Kidney (tissue), 14 donors: Measurements from ENCODE around the gene NRIP3. TPM values are rescaled to one million over a fixed set of nuclear protein-coding genes. Genes with fewer than 3 reads are reported as not detected.

Experiments used
- DNase-seq, 5 donors: peaks; one replicate each; pipeline ENCODE4 v3.0.0-alpha.2; 2013 to 2020
- FAIRE-seq: peaks from 2 replicates; lab custom pipeline; 2012; peaks lifted over from hg19 to GRCh38; lab: Jason Lieb, UNC
- H3K27ac ChIP-seq, 2 donors: one replicate each; pipeline ENCODE4 v1.7.0; 2013; ENCODE audit warnings: low read depth in 2 of 2, low read length in 2 of 2, inconsistent platforms in 1 of 2
- H3K27me3 ChIP-seq: one replicate; pipeline ENCODE4 v1.7.1; 2013; ENCODE audit warnings: low read length, inconsistent platforms; ENCODE audit not compliant: control insufficient read depth, insufficient read depth
- H3K36me3 ChIP-seq, 3 donors: one replicate each; pipeline versions ENCODE4 v1.7.0 to v1.7.1; 2013; ENCODE audit warnings: low read length in 3 of 3, control low read depth in 1 of 3, inconsistent platforms in 1 of 3; ENCODE audit not compliant: insufficient read depth in 3 of 3, control insufficient read depth in 2 of 3
- H3K4me1 ChIP-seq, 3 donors: one replicate each; pipeline versions ENCODE4 v1.7.0 to v1.7.1; 2013; ENCODE audit warnings: low read length in 3 of 3, inconsistent platforms in 1 of 3, low read depth in 1 of 3; ENCODE audit not compliant: control insufficient read depth in 2 of 3, insufficient read depth in 2 of 3
- H3K4me3 ChIP-seq, 3 donors: one replicate each; pipeline versions ENCODE4 v1.7.0 to v1.8.1; 2013; ENCODE audit warnings: low read length in 3 of 3, control low read depth in 1 of 3, inconsistent platforms in 1 of 3
- H3K9ac ChIP-seq, 3 donors: one replicate each; pipeline versions ENCODE4 v1.7.0 to v1.7.1; 2013; ENCODE audit warnings: low read length in 3 of 3, control low read depth in 1 of 3, inconsistent platforms in 1 of 3
- H3K9me3 ChIP-seq, 3 donors: one replicate each; pipeline versions ENCODE4 v1.7.0 to v1.7.1; 2013; ENCODE audit warnings: low read length in 3 of 3, control low read depth in 1 of 3, inconsistent platforms in 1 of 3; ENCODE audit not compliant: control insufficient read depth in 2 of 3, insufficient read depth in 1 of 3
- CTCF ChIP-seq: IDR thresholded peaks from 3 replicates; pipeline ENCODE4 v1.5.1; 2012; ENCODE audit warnings: mild to moderate bottlenecking, moderate library complexity, borderline replicate concordance; ENCODE audit not compliant: insufficient read depth; ENCODE audit errors: extremely low read depth
- intact Hi-C: fragments of 100-400 bp; cut with DNase I; formaldehyde crosslinking; loops from one replicate; pipeline ENCODE4 v1.11.1; 2022
- polyA plus RNA-seq: library from polyadenylated mRNA; stranded (reverse); fragments of 350-450 nt; fragmentation: Illumina TruSeq; extraction: RNeasy Lipid Tissue Mini Kit (QIAGEN cat#74804); gene quantifications from one replicate; pipeline ENCODE4 v1.2.3, GENCODE V29; 2014; ENCODE audit warnings: low read depth, low replicate concordance; ENCODE audit not compliant: insufficient read depth
- total RNA-seq: library from RNA; stranded (reverse); fragmentation: NEBNext Ultra II Directional; extraction: Animal tissue kit (Norgen Biotek cat#: 25700); gene quantifications from one replicate; pipeline ENCODE4 v1.2.1, GENCODE V29; 2021
- donor health status: control.
- donor health status: control.
- donor health status: control.
- donor health status: control.
- donor health status: control.
- donor health status: DM: yes; HTN: yes; CAD: no.
- donor health status: Normal renal cell carcinoma (clear cell type).

The NRIP3 gene
- total and polyA plus RNA-seq, 2 donors from 2014 or later, result 1.1 to 1.6 TPM

- Histone ChIP-seq H3K4me3 (no peak overlapping the region), H3K36me3 (no peaks in the 10 kb centered on the region), H3K27me3 (no peaks in the 10 kb centered on the region), H3K4me1 (no peaks in the 10 kb centered on the region), H3K9ac (no peak overlapping the region), H3K9me3 (no peaks in the 10 kb centered on the region), H3K27ac (no peak overlapping the region)
- FAIRE-seq (no peak), DNase-seq (no peak)
- intact Hi-C loops, result no loop called here
- TF ChIP-seq CTCF, result no peak
Observed at GRCh38 chr11:9038541-9038940, 34.7 kb upstream of the NRIP3 start.

DNA sequence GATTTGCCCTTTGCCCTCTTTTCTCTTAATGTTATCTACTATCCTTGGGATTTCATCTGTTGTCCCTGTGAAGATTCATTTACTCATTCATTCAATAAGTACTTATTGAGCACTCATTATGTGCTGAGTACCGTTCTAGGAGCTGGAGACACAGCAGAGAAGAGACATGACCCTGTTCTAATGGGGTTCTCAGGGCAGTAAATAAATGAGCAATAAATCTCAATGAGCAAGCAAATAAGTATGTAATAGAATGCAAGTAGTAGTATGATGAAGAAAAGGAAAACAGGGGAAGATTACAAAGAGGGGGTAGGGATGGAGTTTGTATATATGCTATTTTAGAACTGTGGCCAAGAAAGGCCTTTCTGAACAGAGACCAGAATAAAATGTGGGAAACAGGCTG, 34.2 kb upstream of the NRIP3 start:
- no peak overlapping the region for H3K4me3 ChIP-seq
- FAIRE-seq, result no peak
- no peak for DNase-seq
- intact Hi-C loops, result no loop called here
- H3K9ac ChIP-seq, result no peak overlapping the region
- H3K9me3 ChIP-seq, result no peaks in the 10 kb centered on the region
- H3K4me1 ChIP-seq, result no peaks in the 10 kb centered on the region
- no peaks in the 10 kb centered on the region for H3K36me3 ChIP-seq
- H3K27ac ChIP-seq, result no peak overlapping the region
- no peak for TF ChIP-seq CTCF
- H3K27me3 ChIP-seq, result no peaks in the 10 kb centered on the region

GRCh38 chr11:9037046-9037780, 33.4 kb upstream of the NRIP3 start:
- no peak for TF ChIP-seq CTCF
- Histone ChIP-seq H3K27ac (no peak overlapping the region), H3K9me3 (no peaks in the 10 kb centered on the region), H3K4me1 (no peaks in the 10 kb centered on the region), H3K4me3 (no peak overlapping the region), H3K9ac (no peak overlapping the region), H3K27me3 (no peaks in the 10 kb centered on the region), H3K36me3 (no peaks in the 10 kb centered on the region)
- intact Hi-C loops, result no loop called here
- no peak for DNase-seq
- no peak for FAIRE-seq
